Liver (tissue), 3 donors: ENCODE data around the gene CAVIN3.

Experiments used
- JUND ChIP-seq, 2 donors: IDR thresholded peaks; 2 replicates each; pipeline ENCODE4 v1.6.1; 2016; ENCODE audit warnings: antibody characterized with exemption in 2 of 2
- TF ChIP-seq, protein P1 (sequence below): fragments of 150-350 bp; IDR thresholded peaks from 2 replicates; pipeline ENCODE4 v1.5.1; 2017; ENCODE audit warnings: improper control_type of control experiment, low read depth, low read length; ENCODE audit not compliant: missing input control
- TF ChIP-seq, protein P2 (sequence below): IDR thresholded peaks from 2 replicates; pipeline ENCODE4 v1.6.1; 2016; ENCODE audit warnings: antibody characterized with exemption, mild to moderate bottlenecking
- donor health status: healthy.
- donor health status: healthy.

DNA sequence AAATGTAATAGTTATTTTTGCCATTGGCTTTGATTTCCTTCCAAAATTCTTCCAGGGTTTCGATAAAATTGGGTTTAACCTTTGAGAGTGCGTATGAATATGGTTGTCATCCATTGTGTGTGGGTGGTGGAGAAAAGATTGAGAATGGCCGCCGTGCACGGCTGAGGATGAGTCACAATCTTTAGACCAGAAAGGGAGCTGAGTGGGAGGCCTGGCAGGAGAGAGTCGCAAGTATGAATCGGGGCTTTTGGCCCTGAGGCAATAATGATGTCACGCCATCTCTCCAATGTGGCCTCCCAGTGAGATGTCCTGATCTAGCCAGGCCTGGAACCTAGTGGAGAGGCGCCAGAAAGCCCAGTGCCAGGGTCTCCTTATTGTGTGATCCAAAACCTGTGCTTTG, 36.9 kb upstream of the CAVIN3 start:
- TF ChIP-seq, protein P1, sequence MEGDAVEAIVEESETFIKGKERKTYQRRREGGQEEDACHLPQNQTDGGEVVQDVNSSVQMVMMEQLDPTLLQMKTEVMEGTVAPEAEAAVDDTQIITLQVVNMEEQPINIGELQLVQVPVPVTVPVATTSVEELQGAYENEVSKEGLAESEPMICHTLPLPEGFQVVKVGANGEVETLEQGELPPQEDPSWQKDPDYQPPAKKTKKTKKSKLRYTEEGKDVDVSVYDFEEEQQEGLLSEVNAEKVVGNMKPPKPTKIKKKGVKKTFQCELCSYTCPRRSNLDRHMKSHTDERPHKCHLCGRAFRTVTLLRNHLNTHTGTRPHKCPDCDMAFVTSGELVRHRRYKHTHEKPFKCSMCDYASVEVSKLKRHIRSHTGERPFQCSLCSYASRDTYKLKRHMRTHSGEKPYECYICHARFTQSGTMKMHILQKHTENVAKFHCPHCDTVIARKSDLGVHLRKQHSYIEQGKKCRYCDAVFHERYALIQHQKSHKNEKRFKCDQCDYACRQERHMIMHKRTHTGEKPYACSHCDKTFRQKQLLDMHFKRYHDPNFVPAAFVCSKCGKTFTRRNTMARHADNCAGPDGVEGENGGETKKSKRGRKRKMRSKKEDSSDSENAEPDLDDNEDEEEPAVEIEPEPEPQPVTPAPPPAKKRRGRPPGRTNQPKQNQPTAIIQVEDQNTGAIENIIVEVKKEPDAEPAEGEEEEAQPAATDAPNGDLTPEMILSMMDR, result no peak
- TF ChIP-seq, protein P2, sequence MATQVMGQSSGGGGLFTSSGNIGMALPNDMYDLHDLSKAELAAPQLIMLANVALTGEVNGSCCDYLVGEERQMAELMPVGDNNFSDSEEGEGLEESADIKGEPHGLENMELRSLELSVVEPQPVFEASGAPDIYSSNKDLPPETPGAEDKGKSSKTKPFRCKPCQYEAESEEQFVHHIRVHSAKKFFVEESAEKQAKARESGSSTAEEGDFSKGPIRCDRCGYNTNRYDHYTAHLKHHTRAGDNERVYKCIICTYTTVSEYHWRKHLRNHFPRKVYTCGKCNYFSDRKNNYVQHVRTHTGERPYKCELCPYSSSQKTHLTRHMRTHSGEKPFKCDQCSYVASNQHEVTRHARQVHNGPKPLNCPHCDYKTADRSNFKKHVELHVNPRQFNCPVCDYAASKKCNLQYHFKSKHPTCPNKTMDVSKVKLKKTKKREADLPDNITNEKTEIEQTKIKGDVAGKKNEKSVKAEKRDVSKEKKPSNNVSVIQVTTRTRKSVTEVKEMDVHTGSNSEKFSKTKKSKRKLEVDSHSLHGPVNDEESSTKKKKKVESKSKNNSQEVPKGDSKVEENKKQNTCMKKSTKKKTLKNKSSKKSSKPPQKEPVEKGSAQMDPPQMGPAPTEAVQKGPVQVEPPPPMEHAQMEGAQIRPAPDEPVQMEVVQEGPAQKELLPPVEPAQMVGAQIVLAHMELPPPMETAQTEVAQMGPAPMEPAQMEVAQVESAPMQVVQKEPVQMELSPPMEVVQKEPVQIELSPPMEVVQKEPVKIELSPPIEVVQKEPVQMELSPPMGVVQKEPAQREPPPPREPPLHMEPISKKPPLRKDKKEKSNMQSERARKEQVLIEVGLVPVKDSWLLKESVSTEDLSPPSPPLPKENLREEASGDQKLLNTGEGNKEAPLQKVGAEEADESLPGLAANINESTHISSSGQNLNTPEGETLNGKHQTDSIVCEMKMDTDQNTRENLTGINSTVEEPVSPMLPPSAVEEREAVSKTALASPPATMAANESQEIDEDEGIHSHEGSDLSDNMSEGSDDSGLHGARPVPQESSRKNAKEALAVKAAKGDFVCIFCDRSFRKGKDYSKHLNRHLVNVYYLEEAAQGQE, result no peak
- TF ChIP-seq JUND (IDR thresholded peaks at IDR 0.05), result no peak
